Brain microvascular endothelial cell (primary cell): ENCODE measurements around the gene ENTPD8.

Experiments
- DNase-seq: peaks from one replicate; pipeline ENCODE4 v3.0.0-alpha.2; 2020
- H3K27ac ChIP-seq: fragments of 250-450 bp; sonication (Bioruptor Pico); 2 replicates; pipeline ENCODE4 v1.5.1; 2020; ENCODE audit warnings: mild to moderate bottlenecking, moderate library complexity
- H3K27me3 ChIP-seq: fragments of 250-450 bp; sonication (Bioruptor Pico); replicated peaks from 2 replicates; pipeline ENCODE4 v1.5.1; 2020; ENCODE audit warnings: mild to moderate bottlenecking
- H3K36me3 ChIP-seq: fragments of 250-450 bp; sonication (Bioruptor Pico); replicated peaks from 2 replicates; pipeline ENCODE4 v1.5.1; 2020; ENCODE audit warnings: mild to moderate bottlenecking
- H3K4me3 ChIP-seq: 2 replicates; pipeline ENCODE4 v1.5.1; 2011; ENCODE audit warnings: low read depth, mild to moderate bottlenecking, control low read depth, low read length, moderate library complexity
- in situ Hi-C: cut with HindIII; loops from 2 replicates; pipeline ENCODE4 v1.10.0; 2017; ENCODE audit warnings: low sequenced_read_pairs, low pct_ligation_motif_present
- TF ChIP-seq, protein P1 (sequence below): IDR thresholded peaks from 2 replicates; pipeline ENCODE4 v1.5.1; 2011; ENCODE audit warnings: low read depth, mild to moderate bottlenecking, moderate library complexity, low read length, control low read depth, inconsistent platforms; ENCODE audit errors: missing control alignments

Gene ENTPD8

DNA sequence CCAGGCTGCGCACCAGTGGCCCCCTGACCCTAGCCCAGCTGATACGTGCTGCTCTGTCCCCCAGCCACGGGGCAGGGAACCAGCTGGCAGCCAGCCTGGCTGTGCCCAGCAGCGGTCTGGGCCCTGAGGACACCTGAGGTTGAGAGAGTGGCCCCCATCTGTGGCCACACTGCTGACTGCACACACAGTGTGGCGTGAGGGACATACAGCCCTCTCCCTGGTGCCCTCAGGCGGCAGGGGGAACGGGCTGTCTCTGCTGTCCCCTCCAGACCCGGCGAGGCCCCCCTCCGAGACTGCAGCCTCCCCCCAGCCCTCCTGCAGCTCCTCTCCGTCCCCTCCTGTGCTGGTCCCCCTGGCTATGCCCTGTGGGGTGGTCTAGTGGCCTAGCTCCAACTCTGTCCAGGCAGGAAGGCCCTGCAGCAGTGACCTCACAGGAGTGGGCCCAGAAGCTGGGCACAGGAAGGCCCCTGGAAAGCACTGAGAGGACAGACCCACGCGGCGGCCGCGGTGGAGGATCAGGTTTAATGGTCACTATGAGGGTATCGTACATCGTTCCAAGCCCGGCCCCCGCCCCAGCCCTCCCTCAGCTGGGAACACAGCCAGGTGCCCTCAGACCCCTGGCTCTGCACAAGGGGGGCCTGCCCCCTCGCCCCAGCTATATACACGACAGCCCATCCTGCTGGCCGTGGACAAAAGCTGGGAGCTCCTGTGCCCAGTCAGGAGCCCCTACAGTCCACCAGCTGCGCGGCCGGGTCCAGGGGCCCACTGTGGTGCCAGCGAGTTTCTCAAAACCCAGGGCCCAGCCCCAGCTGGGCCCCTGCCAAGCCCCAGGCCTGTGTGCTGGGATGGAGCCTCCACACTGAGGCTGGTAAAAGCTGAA lies 6.8 kb upstream of the ENTPD8 start:
- DNase-seq, result no peak
- in situ Hi-C loops, result no loop called here
- Histone ChIP-seq H3K36me3 (peaks cover 20% of the 10 kb centered on the region), H3K27ac (no peak overlapping the region), H3K4me3 (no peak overlapping the region), H3K27me3 (no peaks in the 10 kb centered on the region)
- TF ChIP-seq, protein P1, sequence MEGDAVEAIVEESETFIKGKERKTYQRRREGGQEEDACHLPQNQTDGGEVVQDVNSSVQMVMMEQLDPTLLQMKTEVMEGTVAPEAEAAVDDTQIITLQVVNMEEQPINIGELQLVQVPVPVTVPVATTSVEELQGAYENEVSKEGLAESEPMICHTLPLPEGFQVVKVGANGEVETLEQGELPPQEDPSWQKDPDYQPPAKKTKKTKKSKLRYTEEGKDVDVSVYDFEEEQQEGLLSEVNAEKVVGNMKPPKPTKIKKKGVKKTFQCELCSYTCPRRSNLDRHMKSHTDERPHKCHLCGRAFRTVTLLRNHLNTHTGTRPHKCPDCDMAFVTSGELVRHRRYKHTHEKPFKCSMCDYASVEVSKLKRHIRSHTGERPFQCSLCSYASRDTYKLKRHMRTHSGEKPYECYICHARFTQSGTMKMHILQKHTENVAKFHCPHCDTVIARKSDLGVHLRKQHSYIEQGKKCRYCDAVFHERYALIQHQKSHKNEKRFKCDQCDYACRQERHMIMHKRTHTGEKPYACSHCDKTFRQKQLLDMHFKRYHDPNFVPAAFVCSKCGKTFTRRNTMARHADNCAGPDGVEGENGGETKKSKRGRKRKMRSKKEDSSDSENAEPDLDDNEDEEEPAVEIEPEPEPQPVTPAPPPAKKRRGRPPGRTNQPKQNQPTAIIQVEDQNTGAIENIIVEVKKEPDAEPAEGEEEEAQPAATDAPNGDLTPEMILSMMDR, result no peak

DNA sequence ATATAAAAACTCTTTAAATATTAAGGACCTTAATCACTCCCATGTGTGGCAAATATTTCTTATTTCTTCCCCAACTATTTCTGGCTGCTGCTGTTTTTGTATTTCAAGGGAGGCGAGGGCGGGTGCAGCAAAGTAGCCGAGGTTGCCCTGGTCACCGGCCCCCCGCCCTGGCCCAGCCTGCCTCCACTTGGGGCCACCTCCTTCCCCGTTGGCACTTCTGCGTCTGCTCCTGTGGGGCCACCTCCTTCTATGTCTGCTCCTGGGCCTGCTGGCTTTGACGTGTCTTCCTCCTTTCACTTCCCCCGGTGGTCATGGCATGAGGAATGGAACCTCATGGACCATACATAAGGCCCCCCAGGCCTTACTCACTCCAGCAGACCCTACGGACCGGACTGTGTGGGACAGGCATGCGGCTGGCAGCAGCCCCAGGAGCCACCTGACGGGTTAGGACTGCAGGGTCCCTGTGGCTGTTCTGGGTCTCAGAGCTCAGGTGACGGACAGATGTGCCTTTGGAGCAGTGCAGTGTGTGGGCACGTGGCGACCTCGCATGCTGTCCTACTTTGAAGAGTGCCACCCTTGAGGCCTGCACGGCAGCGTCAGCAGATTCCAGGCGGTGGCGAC lies 5.8 kb upstream of the ENTPD8 start:
- Histone ChIP-seq H3K27ac (no peak overlapping the region), H3K27me3 (no peaks in the 10 kb centered on the region), H3K4me3 (no peak overlapping the region), H3K36me3 (peaks cover 15% of the 10 kb centered on the region)
- in situ Hi-C loops, result no loop called here
- TF ChIP-seq, protein P1, result no peak
- DNase-seq, result no peak

DNA sequence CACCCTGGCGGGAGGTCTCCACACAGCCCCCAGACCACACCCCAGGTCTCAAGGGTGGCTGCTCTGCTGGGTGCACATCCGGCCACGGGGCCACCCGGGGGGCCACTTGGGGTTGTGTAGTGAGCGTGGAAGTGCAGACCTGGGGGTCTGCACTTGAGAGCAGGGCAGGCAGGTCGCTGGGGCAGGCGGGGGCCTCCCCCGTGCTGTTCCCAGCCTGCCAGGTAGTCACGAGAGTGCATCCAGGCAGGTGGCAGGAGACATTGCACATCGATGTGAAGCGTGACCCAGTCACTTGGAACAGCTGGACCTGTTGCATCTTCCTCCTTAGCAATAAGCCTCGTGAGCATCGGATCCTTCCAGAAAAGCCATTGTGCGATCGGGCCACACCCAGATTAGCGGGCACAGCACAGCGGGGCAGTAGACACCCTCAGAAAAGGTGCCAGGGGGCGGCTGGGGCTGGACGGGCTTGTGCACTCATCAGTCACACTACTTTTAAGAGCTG lies 4.8 kb upstream of the ENTPD8 start:
- Histone ChIP-seq H3K27me3 (no peaks in the 10 kb centered on the region), H3K36me3 (peaks cover 15% of the 10 kb centered on the region), H3K4me3 (no peak overlapping the region), H3K27ac (no peak overlapping the region)
- in situ Hi-C loops, result no loop called here
- DNase-seq, result no peak
- TF ChIP-seq, protein P1, result no peak

DNA sequence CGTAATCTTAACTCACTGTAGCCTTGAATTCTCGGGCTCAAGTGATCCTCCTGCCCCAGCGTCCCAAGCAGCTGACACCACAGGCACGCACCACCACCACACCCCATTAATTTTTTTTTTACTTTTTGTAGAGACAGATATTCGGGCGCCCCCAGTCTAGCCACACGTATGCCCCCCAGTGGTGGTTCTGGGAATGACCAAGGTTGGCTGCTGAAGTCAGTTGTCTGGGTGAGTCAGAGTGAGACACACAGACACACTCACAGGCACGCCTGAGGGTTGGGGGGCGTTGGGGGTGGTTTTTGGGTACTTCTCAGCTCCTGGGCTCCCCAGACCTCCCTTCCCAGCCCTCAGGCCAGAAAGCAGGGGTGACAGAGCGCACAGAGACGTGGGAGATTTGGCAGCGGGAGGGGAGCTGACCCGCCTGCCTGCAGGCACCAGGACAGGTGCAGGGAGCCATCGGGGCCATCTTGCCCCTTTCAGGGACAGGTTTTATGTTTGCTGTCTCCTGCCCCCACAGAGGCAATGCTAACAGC lies 4.2 kb upstream of the ENTPD8 start:
- H3K4me3 ChIP-seq, result no peak overlapping the region
- in situ Hi-C loops, result no loop called here
- DNase-seq, result peak; percentile 74
- H3K36me3 ChIP-seq, result peaks cover 15% of the 10 kb centered on the region
- no peaks in the 10 kb centered on the region for H3K27me3 ChIP-seq
- TF ChIP-seq, protein P1, result peak; percentile 92
- no peak overlapping the region for H3K27ac ChIP-seq

DNA sequence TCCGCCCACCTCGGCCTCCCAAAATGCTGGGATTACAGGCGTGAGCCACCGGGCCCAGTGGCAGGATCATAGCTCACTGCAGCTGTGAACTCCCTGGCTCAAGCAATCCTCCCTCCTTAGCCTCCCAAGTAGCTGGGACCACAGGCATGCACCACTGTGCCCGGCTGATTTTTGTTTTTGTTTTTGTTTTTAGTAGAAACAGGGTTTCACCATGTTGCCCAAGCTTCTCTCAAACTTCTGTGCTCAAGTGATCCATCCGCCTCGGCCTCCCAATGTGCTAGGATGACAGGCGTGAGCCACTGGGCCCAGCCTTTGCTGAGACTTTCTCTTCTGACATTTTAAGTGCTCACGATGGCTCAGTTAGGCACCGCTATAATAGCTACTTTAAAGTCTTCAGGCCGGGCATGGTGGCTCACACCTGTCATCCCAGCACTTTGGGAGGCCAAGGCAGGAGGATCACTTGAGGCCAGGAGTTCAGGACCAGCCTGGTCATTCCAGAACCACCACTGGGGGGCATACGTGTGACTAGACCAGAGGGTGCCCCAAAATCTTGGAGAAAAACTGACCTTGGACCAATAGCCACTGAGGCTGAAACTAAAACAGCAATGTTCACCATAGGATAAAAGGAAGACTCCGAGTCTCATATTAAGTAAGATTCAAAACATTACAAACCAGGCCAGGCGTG lies 3.1 kb upstream of the ENTPD8 start:
- in situ Hi-C loops, result no loop called here
- Histone ChIP-seq H3K4me3 (no peak overlapping the region), H3K27ac (no peak overlapping the region), H3K36me3 (peaks cover 8% of the 10 kb centered on the region), H3K27me3 (no peaks in the 10 kb centered on the region)
- no peak for DNase-seq
- TF ChIP-seq, protein P1, result no peak
